Parathyroid adenoma (tissue), 2 donors: Measurements from ENCODE around the gene KCNMB2.

Experiments
- H2AFZ ChIP-seq: fragments of 300-600 bp; sonication (generic); one replicate; pipeline ENCODE4 v1.7.0; 2017; ENCODE audit warnings: antibody characterized with exemption, mild to moderate bottlenecking
- H3K27ac ChIP-seq: fragments of 300-600 bp; sonication (generic); one replicate; pipeline ENCODE4 v1.7.0; 2017
- H3K27me3 ChIP-seq: fragments of 300-600 bp; sonication (generic); one replicate; pipeline ENCODE4 v1.7.0; 2017; ENCODE audit warnings: low read length; ENCODE audit not compliant: control insufficient read depth, insufficient read depth
- H3K36me3 ChIP-seq: fragments of 300-600 bp; sonication (generic); one replicate; pipeline ENCODE4 v1.7.0; 2017; ENCODE audit warnings: low read length; ENCODE audit not compliant: control insufficient read depth, insufficient read depth
- H3K4me1 ChIP-seq: fragments of 300-600 bp; sonication (generic); one replicate; pipeline ENCODE4 v1.7.0; 2017; ENCODE audit warnings: control low read depth
- H3K4me2 ChIP-seq: fragments of 300-600 bp; sonication (generic); one replicate; pipeline ENCODE4 v1.7.0; 2017; ENCODE audit warnings: low read length
- H3K4me3 ChIP-seq: fragments of 300-600 bp; sonication (generic); one replicate; pipeline ENCODE4 v1.7.0; 2017; ENCODE audit warnings: low read depth, low read length
- H3K79me2 ChIP-seq: fragments of 300-600 bp; sonication (generic); one replicate; pipeline ENCODE4 v1.7.0; 2017; ENCODE audit warnings: control low read depth
- H3K9ac ChIP-seq: fragments of 300-600 bp; sonication (generic); one replicate; pipeline ENCODE4 v1.7.0; 2017; ENCODE audit warnings: mild to moderate bottlenecking
- H3K9me3 ChIP-seq: fragments of 300-600 bp; sonication (generic); one replicate; pipeline ENCODE4 v1.7.0; 2017; ENCODE audit warnings: low read length; ENCODE audit not compliant: control insufficient read depth
- CTCF ChIP-seq: fragments of 300-600 bp; sonication (generic); IDR thresholded peaks from one replicate; pipeline ENCODE4 v1.7.0; 2017; ENCODE audit warnings: antibody characterized with exemption, mild to moderate bottlenecking
- donor health status: primary hyperparathyroidism.

The KCNMB2 gene

GRCh38 chr3:178672275-178672674 is 136.0 kb downstream of the KCNMB2 start:
- Histone ChIP-seq H3K79me2 (no peaks in the 10 kb centered on the region), H3K4me1 (no peaks in the 10 kb centered on the region), H3K27me3 (no peaks in the 10 kb centered on the region), H3K36me3 (no peaks in the 10 kb centered on the region), H3K4me3 (no peak overlapping the region), H2AFZ (no peak overlapping the region), H3K4me2 (no peak overlapping the region), H3K9ac (no peak overlapping the region), H3K27ac (no peak overlapping the region), H3K9me3 (no peaks in the 10 kb centered on the region)
- TF ChIP-seq CTCF: no peak

GRCh38 chr3:178673529-178673928 is 137.3 kb downstream of the KCNMB2 start:
- Histone ChIP-seq H3K9me3 (no peaks in the 10 kb centered on the region), H3K36me3 (no peaks in the 10 kb centered on the region), H3K4me2 (no peak overlapping the region), H3K27ac (no peak overlapping the region), H3K79me2 (no peaks in the 10 kb centered on the region), H3K4me3 (no peak overlapping the region), H3K9ac (no peak overlapping the region), H2AFZ (no peak overlapping the region), H3K4me1 (no peaks in the 10 kb centered on the region), H3K27me3 (no peaks in the 10 kb centered on the region)
- no peak for TF ChIP-seq CTCF

- no peak for TF ChIP-seq CTCF
These were observed 139.8 kb downstream of the KCNMB2 start for GRCh38 chr3:178676077-178676476.

GRCh38 chr3:178676942-178677790 is 140.9 kb downstream of the KCNMB2 start:
- no peak overlapping the region for H3K9ac ChIP-seq
- H3K9me3 ChIP-seq: no peaks in the 10 kb centered on the region
- H2AFZ ChIP-seq: no peak overlapping the region
- no peaks in the 10 kb centered on the region for H3K4me1 ChIP-seq
- H3K4me2 ChIP-seq: no peak overlapping the region
- no peak overlapping the region for H3K27ac ChIP-seq
- no peaks in the 10 kb centered on the region for H3K79me2 ChIP-seq
- no peaks in the 10 kb centered on the region for H3K36me3 ChIP-seq
- no peak for TF ChIP-seq CTCF
- H3K4me3 ChIP-seq: no peak overlapping the region
- no peaks in the 10 kb centered on the region for H3K27me3 ChIP-seq

More at GRCh38 chr3:178676077-178676476, 139.8 kb downstream of the KCNMB2 start:
- H3K27me3 ChIP-seq: no peaks in the 10 kb centered on the region
- no peaks in the 10 kb centered on the region for H3K36me3 ChIP-seq
- no peak overlapping the region for H3K9ac ChIP-seq
- no peaks in the 10 kb centered on the region for H3K79me2 ChIP-seq
- no peak overlapping the region for H3K4me3 ChIP-seq
- no peaks in the 10 kb centered on the region for H3K9me3 ChIP-seq
- H3K4me2 ChIP-seq: no peak overlapping the region
- no peak overlapping the region for H3K27ac ChIP-seq
- H3K4me1 ChIP-seq: no peaks in the 10 kb centered on the region
- no peak overlapping the region for H2AFZ ChIP-seq

GRCh38 chr3:178677961-178678360 is 141.7 kb downstream of the KCNMB2 start:
- no peaks in the 10 kb centered on the region for H3K36me3 ChIP-seq
- no peak overlapping the region for H2AFZ ChIP-seq
- H3K9ac ChIP-seq: no peak overlapping the region
- H3K4me3 ChIP-seq: no peak overlapping the region
- H3K27me3 ChIP-seq: no peaks in the 10 kb centered on the region
- no peak for TF ChIP-seq CTCF
- H3K9me3 ChIP-seq: no peaks in the 10 kb centered on the region
- no peaks in the 10 kb centered on the region for H3K79me2 ChIP-seq
- no peak overlapping the region for H3K27ac ChIP-seq
- no peaks in the 10 kb centered on the region for H3K4me1 ChIP-seq
- no peak overlapping the region for H3K4me2 ChIP-seq
